CD4-positive, alpha-beta T cell treated with Interferon gamma for 1 hour (primary cell): ENCODE measurements around the gene ACBD6.

Source experiments
- DNase-seq: peaks from one replicate; pipeline ENCODE4 v3.0.0-alpha.2; 2020

ACBD6 gene

DNA sequence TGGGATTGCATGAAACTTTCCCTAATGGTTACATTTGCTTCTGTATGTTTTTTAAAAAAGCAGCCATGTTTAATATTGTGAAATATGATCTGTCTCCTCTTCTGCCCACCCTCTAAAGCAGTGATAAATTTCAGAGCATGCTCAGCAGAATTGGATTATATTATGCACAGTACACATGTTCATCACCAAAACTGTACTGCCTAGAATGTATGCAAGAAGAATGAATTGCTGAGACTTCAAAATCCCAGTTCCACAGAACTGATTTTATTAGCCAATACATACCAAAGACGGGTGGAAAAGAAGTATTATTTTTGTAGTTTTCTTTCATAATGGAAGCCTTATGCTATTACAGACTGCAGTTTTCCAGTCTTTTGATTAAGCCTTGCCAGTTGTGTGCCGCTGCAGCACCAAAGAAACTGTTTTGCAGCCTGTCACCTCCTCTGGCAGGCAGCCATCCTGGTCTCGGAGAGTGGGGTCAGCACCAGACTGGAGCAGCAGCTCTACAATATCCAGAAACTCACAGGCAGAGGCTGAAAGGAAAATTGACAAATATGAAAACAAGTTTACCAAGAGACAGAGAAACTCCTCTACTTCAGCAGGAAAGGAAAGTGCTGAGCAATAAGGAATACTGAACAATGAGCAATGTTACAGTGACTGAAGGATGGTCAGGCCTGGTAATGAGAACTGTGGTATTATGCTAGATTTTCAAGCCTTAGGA, 214.2 kb downstream of the ACBD6 start:
- DNase-seq, result no peak

DNA sequence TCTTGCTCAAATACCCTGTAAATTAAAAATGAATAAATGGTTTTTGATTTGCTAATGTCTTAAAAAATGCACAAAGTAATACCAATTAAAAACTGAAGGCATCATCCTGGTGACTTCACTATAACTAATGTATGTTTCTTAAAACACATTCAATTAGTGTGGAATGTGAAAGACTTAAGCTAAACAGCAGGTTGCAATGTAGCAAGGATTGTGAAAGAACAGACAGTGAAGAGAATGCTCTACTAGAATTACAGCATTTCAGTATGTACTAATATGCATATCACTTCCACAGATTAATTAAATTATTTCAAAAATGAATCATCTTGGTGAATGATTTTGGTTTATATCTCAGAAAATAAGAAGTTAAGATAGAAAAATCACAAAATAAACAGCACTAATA, 216.0 kb downstream of the ACBD6 start:
- no peak for DNase-seq

- no peak for DNase-seq
Observed at GRCh38 chr1:180283098-180283497, 219.3 kb downstream of the ACBD6 start.

- no peak for DNase-seq
Observed at GRCh38 chr1:180282401-180283044, 219.9 kb downstream of the ACBD6 start.

GRCh38 chr1:180281490-180281889, 220.9 kb downstream of the ACBD6 start:
- no peak for DNase-seq

- no peak for DNase-seq
Observed at GRCh38 chr1:180280617-180281016, 221.8 kb downstream of the ACBD6 start.

GRCh38 chr1:180279651-180280050, 222.7 kb downstream of the ACBD6 start:
- DNase-seq, result no peak

- DNase-seq, result peak; percentile 21
Observed at GRCh38 chr1:180278596-180279395, 223.6 kb downstream of the ACBD6 start.

DNA sequence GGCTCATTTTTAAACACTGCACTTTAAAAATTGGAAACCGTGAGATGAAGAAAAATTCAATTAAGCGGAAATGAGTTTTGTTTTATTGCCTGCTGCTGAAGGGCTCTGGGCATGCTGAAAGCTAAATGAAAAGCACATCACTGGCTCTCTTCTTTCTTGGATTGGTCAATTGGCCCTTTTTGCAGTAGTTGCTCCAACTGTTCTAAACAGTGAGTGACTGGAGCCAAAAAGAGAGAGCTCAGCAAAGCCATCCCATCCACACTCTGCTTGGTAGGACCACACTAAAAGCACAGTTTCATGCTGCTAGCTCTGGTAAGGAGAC, 224.2 kb downstream of the ACBD6 start:
- no peak for DNase-seq

DNA sequence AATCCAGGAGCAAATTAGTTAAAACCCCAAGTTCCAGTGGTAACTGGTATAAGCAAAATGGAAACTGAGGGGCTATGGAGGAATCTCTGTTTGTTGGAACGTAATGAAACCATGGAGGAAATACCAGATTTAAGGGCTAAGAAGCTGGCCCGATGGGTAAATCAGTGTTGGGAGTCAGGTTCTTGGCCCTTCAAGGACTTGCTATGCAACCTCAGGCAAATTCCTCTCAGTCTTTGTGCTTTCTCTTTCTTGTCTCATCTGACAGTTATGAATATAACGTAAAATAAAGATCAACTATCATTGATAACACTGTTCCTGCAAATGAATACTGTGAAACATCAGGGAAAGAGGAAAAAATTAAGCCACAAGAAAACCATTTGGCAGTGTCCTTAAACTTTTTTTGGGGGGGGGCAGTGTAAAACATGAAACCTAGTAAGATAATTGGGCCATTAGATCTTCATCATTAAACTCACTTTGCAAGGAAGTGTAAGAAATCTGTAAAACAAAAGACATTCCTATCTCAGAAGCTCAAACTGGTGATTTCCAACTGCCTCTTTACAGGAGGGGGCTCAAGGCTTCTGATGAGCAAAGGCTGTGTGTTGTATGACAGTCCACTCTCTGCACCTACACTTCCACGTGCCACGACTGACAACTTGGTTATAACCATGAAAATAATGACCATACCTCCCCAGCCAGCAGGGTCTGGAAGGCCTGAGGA, 224.7 kb downstream of the ACBD6 start:
- no peak for DNase-seq

GRCh38 chr1:180275726-180276125, 226.7 kb downstream of the ACBD6 start:
- no peak for DNase-seq

DNA sequence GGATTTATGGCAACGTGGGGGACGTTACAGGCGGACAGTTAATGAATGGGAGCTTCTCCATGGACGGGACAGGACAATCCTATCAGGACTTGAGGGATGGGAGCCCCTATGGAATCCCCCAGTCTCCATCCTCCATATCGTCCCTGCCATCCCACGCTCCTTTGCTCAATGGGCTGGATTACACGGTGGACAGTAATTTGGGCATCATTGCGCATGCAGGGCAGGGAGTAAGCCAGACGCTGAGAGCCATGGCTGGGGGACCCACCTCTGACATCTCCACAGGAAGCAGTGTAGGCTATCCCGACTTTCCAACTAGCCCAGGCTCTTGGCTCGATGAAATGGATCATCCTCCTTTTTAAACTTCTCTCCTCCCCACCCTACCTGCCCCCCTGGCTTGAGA, 228.2 kb downstream of the ACBD6 start:
- no peak for DNase-seq

- DNase-seq, result no peak
Observed at GRCh38 chr1:180273066-180273465, 229.3 kb downstream of the ACBD6 start.

DNA sequence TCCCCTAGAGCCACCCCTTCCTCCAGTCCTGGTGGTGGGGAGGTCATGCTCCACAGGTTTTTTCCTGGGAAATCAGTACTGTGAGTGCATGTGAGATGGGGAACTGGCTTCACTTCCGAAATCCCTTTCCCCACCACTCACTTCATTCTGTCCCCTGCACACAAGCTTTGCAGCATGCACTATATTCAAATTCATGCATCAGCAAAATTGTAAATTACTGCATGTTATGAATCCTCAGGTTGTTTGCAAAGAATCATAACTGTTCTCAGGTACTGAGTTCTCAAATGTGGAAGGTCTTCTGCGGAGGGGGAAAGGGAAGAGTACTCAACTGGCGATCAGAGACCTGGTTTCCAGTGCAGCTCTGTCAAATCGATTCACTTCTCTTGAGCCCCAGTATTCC, 230.0 kb downstream of the ACBD6 start:
- DNase-seq, result no peak

GRCh38 chr1:180271272-180272255, 230.8 kb downstream of the ACBD6 start:
- no peak for DNase-seq

DNA sequence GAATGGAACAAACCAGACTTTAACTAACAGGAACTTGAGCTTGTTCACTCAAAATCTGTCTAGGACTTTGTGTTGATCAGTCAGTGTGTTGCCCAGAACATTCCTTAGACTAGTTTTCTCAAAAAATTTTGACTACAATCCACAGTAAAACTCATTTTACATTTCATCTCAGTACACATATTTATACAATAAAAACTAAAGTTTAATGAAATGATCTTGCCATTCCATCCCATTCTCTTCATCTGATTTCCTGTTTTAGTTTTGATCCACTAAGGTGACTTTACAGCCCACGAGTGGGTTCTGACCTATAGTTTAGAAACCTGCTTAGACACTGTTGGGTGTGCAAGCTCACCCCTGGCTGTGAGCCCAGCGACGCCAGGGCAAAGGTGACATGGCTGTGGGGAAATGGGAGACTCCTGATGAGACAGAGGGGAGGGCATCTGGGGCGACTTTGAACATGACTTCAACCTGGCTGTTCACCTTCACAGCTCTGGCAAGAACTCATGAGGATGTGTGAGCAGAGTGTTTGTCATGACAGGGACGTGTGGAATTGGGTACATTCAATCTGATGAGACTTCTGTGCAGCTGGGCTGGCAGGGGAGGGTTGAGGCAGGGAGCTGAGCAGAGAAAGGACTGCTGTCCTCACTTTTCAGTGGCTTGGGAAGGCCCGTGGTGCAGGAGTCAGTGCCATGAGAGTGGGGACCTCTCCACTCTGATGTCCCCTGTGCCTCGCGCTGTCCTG, 231.7 kb downstream of the ACBD6 start:
- DNase-seq, result no peak

GRCh38 chr1:180269645-180270529, 232.5 kb downstream of the ACBD6 start:
- DNase-seq, result no peak

DNA sequence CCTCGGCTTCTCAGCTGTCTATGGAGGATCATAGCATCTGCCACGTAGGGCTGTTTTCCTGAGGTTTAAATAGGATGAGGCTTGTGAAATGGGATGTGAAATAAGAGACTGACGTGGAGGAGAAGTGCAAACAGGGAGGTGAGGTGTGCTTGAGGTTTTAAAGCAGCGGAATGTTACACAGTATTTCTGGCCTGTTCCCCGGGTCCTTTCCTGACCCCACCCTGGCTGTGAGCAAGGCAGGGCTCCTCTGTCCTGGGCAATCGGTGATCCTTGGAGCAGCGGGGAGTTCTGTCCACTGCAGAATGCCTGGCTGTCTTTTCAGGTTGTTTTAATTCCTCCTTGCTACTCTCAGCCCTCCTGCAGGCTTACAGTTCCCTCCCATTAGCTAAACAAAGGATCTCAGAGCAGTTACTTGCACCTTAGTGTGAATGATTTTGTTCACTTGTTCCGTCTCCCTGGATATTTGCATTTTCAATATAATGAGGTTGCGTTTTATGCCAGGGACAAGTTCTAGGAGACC, 233.8 kb downstream of the ACBD6 start:
- no peak for DNase-seq

DNA sequence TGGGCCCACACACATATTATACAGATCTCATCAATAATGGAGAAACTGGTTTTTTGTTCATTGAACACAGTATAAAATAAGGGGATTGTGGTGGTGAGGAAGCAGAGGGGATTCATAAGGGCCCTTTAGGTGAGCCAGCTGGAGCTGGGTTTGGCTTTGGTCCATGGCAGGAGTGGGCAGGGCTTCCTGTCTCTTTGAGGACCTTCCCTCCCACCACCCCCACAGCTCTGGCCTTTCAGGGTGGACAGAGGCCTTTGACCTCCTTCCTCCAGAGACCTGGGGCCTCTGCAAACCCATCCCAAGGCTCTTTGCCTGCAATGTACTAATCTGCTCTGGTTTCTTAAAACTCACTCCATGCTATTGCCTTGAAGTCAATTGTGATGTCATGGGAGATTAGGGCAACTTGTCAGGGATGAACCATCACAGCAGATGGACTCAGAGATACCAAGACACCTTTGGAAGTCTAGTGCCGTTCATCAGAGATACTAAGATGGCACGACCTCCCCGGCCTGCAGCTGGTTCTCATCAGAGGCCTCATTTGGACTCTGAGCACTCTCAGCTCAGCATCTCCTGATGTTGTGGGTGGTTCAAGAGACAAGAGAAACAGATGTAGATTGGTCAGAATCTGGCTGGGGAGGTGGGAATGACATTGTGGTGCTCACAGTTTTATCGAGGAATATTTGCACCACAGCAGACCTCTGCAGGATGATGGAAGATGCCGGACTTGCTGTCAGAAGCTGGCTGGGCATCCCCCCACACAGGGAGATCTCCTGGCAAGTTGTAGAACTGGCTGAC, 234.4 kb downstream of the ACBD6 start:
- DNase-seq, result no peak
